Effector memory CD4-positive, alpha-beta T cell (primary cell): ENCODE results near the gene ABCC3.
A peak's percentile ranks its signal among the peaks of the same experiment; 100 is the strongest.
"Not testable (repeated sequence)": the region's sequence is repeated elsewhere in the genome, so short reads cannot be mapped to it uniquely, and the experiment has no call there.

Experiments used
- DNase-seq, 3 donors: peaks; one replicate each; pipeline ENCODE4 v3.0.0-alpha.2; 2020
- H3K27ac ChIP-seq: 2 replicates; pipeline ENCODE4 v1.7.0; 2013; ENCODE audit warnings: mild to moderate bottlenecking, low read length, moderate library complexity; ENCODE audit not compliant: insufficient read depth, poor library complexity, severe bottlenecking
- H3K27me3 ChIP-seq: replicated peaks from 2 replicates; pipeline ENCODE4 v1.7.0; 2013; ENCODE audit warnings: mild to moderate bottlenecking, low read length; ENCODE audit not compliant: insufficient read depth, control insufficient read depth, poor library complexity, severe bottlenecking
- H3K36me3 ChIP-seq: 2 replicates; pipeline ENCODE4 v1.7.0; 2013; ENCODE audit warnings: mild to moderate bottlenecking, low read length, moderate library complexity; ENCODE audit not compliant: control insufficient read depth, insufficient read depth
- H3K4me1 ChIP-seq: 2 replicates; pipeline ENCODE4 v1.7.0; 2013; ENCODE audit warnings: low read length, mild to moderate bottlenecking; ENCODE audit not compliant: control insufficient read depth, insufficient read depth, poor library complexity, severe bottlenecking
- H3K4me3 ChIP-seq: 2 replicates; pipeline ENCODE4 v1.7.0; 2013; ENCODE audit warnings: low read length, low read depth, mild to moderate bottlenecking; ENCODE audit not compliant: insufficient read depth, poor library complexity, severe bottlenecking
- H3K9me3 ChIP-seq: 2 replicates; pipeline ENCODE4 v1.7.0; 2013; ENCODE audit warnings: mild to moderate bottlenecking, low read length, moderate library complexity; ENCODE audit not compliant: control insufficient read depth

The ABCC3 gene

DNA sequence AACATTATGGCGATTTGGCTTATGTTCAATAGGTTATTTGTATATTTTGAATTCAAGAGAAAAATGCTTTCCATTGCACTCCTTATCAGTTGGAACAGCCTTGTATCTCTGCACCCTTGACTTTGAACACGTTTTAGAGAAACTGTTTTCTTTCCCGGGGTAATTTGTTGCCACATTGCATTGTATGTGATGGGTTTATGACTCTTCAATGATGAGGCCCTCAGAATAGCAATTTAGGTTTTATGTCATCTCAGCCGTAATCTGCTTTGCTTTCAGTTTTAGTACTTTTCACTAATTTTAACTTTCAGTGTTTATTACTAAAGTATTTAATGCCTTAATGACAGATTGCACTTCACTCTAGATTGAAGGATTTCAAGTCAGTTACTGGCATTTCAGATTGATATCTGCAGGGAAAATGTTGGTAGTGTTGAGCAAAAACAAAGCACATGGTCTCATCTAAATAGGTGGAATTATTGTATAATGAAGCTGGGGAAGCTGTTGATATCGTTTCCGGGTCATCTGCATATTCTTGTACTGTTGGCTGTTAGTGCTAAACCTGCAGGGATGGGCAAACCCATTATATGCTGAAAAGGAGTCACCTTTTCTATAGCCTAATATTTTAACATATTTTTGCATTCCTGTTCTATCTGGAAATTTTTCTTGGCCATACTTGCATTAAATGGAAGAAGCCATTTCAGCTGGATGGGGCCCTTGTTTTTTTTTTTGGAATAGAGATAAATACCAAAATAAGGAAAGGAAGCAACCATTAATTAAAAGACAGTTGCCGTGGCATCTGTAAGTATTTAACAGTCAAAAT, 86.7 kb downstream of the ABCC3 start:
- Histone ChIP-seq H3K27ac (peak overlapping the region; percentile 95), H3K4me1 (peaks cover 17% of the 10 kb centered on the region), H3K36me3 (no peaks in the 10 kb centered on the region), H3K4me3 (peak overlapping the region; percentile 95), H3K27me3 (no peaks in the 10 kb centered on the region), H3K9me3 (no peaks in the 10 kb centered on the region)
- DNase-seq: no peak

DNA sequence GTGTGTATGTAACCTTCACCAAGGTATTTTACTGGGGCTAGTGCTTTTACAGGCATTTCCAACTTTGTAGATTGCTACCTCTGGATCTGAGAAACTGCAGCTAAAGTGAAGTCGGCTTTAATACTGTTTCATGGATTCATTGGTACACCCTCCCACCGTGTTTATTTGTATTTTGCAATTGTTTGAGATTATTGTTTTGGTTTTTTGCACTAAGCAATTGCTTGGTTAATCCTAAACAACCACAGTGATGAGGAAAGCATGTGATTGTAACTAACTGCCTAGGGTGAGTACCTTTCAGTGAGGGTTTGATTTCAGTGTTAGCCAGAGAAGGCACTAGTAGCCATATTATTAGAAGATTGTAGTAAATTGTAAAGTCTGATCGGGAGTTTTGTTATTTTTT, 88.1 kb downstream of the ABCC3 start:
- peaks cover 23% of the 10 kb centered on the region for H3K4me1 ChIP-seq
- no peaks in the 10 kb centered on the region for H3K36me3 ChIP-seq
- H3K4me3 ChIP-seq: no peak overlapping the region
- H3K9me3 ChIP-seq: no peaks in the 10 kb centered on the region
- H3K27me3 ChIP-seq: no peaks in the 10 kb centered on the region
- no peak overlapping the region for H3K27ac ChIP-seq
- DNase-seq: no peak

GRCh38 chr17:50724622-50725021, 89.9 kb downstream of the ABCC3 start:
- H3K4me1 ChIP-seq: peaks cover 30% of the 10 kb centered on the region
- not testable (repeated sequence) for H3K36me3 ChIP-seq, H3K27ac ChIP-seq, H3K9me3 ChIP-seq, H3K4me3 ChIP-seq, DNase-seq, H3K27me3 ChIP-seq

- H3K27ac ChIP-seq: no peak overlapping the region
- H3K4me1 ChIP-seq: peaks cover 30% of the 10 kb centered on the region
- no peak overlapping the region for H3K4me3 ChIP-seq
- no peaks in the 10 kb centered on the region for H3K9me3 ChIP-seq
- H3K36me3 ChIP-seq: no peaks in the 10 kb centered on the region
- DNase-seq: no peak
- H3K27me3 ChIP-seq: no peaks in the 10 kb centered on the region
Observed at GRCh38 chr17:50725769-50726655, 91.3 kb downstream of the ABCC3 start.

- H3K27me3 ChIP-seq: no peaks in the 10 kb centered on the region
- no peak overlapping the region for H3K27ac ChIP-seq
- H3K4me3 ChIP-seq: no peak overlapping the region
- peaks cover 22% of the 10 kb centered on the region for H3K4me1 ChIP-seq
- no peak for DNase-seq
- no peaks in the 10 kb centered on the region for H3K36me3 ChIP-seq
- H3K9me3 ChIP-seq: no peaks in the 10 kb centered on the region
Observed at GRCh38 chr17:50728112-50728429, 93.4 kb downstream of the ABCC3 start.

GRCh38 chr17:50728881-50729765, 94.4 kb downstream of the ABCC3 start:
- Histone ChIP-seq H3K4me1 (peaks cover 13% of the 10 kb centered on the region), H3K9me3 (no peaks in the 10 kb centered on the region), H3K4me3 (no peak overlapping the region), H3K27ac (no peak overlapping the region), H3K36me3 (no peaks in the 10 kb centered on the region), H3K27me3 (no peaks in the 10 kb centered on the region)
- DNase-seq: no peak

- Histone ChIP-seq H3K4me1 (peaks cover 18% of the 10 kb centered on the region), H3K36me3 (no peaks in the 10 kb centered on the region), H3K9me3 (no peaks in the 10 kb centered on the region), H3K27ac (no peak overlapping the region), H3K27me3 (no peaks in the 10 kb centered on the region), H3K4me3 (no peak overlapping the region)
- DNase-seq: no peak
Observed at GRCh38 chr17:50731575-50732460, 97.1 kb downstream of the ABCC3 start.

GRCh38 chr17:50735287-50735686, 100.6 kb downstream of the ABCC3 start:
- H3K9me3 ChIP-seq: no peaks in the 10 kb centered on the region
- H3K27ac ChIP-seq: no peak overlapping the region
- H3K27me3 ChIP-seq: no peaks in the 10 kb centered on the region

DNA sequence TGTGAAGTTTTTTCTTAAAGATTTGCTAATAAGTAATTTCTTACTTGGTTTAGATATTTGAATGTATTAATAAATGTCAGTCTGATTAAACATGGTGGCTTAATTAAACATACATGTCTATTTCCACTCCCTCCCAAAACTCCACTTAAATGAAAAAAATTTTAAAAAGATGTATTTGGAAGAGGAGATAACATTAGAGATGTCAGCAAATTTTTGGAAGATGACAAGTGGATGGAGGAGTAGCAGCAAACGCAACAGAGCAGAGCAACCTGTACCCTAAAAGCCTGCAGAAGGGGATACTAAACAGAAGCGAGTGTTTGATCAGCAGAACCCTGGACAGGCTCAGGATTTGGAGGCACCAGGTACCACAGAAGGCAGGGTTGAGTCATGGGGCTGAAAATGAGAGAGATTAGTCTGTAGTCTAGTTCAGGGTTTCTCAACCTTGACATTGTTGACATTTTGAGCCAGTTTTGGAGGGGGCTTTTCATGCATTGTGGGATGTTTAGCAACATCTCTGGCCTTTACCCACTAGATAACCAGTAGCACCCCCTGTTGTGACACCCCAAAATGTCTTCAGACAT, 102.5 kb downstream of the ABCC3 start:
- DNase-seq: no peak
- peaks cover 50% of the 10 kb centered on the region for H3K36me3 ChIP-seq
- no peak overlapping the region for H3K27ac ChIP-seq
- no peaks in the 10 kb centered on the region for H3K9me3 ChIP-seq
- no peaks in the 10 kb centered on the region for H3K27me3 ChIP-seq
- peaks cover 5% of the 10 kb centered on the region for H3K4me1 ChIP-seq
- H3K4me3 ChIP-seq: no peak overlapping the region

More at GRCh38 chr17:50735287-50735686, 100.6 kb downstream of the ABCC3 start:
- Histone ChIP-seq H3K4me3 (no peak overlapping the region), H3K36me3 (peaks cover 31% of the 10 kb centered on the region), H3K4me1 (peaks cover 5% of the 10 kb centered on the region)
- no peak for DNase-seq
